ENCODE results near the gene ROBO4.

Gene ROBO4

GRCh38 chr11:124892146-124892545 lies 5.5 kb downstream of the ROBO4 start:
- H3K9ac ChIP-seq (ENCODE audit: low read length) = no peak overlapping the region
- no peak overlapping the region for H3K4me2 ChIP-seq (ENCODE audit: low read depth, low read length)
- H3F3A ChIP-seq (ENCODE audit: insufficient read depth, low read length) = no peaks in the 10 kb centered on the region
- H4K20me1 ChIP-seq (ENCODE audit: insufficient read depth, low read length) = no peaks in the 10 kb centered on the region
- no peaks in the 10 kb centered on the region for H3K9me2 ChIP-seq (replicated peaks; ENCODE audit: insufficient read depth, low read length)
- no peak overlapping the region for H3K4me3 ChIP-seq (ENCODE audit: low read length)
- H3K79me2 ChIP-seq (ENCODE audit: low read length) = no peaks in the 10 kb centered on the region
- H2AFZ ChIP-seq (ENCODE audit: low read length) = no peak overlapping the region
- TF ChIP-seq EZH2 (optimal IDR thresholded peaks at IDR 0.05; ENCODE audit: low read depth, low read length) (no peak), CTCF (IDR thresholded peaks at IDR 0.05; ENCODE audit: low read length) (no peak), EZH2phosphoT487 (IDR thresholded peaks at IDR 0.05; ENCODE audit: low read length) (no peak)
- no peaks in the 10 kb centered on the region for H3K27me3 ChIP-seq (replicated peaks; ENCODE audit: insufficient read depth, low read length)
- no peaks in the 10 kb centered on the region for H3K9me3 ChIP-seq (replicated peaks; ENCODE audit: insufficient read depth, low read length)
- no peaks in the 10 kb centered on the region for H3K4me1 ChIP-seq (ENCODE audit: low read length)
- DNase-seq = no peak
- H3K27ac ChIP-seq (ENCODE audit: low read length) = no peak overlapping the region
- no peaks in the 10 kb centered on the region for H3K36me3 ChIP-seq (replicated peaks; ENCODE audit: insufficient read depth, low read length)

- Histone ChIP-seq H3K4me3 (ENCODE audit: low read length) (no peak overlapping the region), H3K9ac (ENCODE audit: low read length) (no peak overlapping the region)
Measured at GRCh38 chr11:124891373-124891861, 6.2 kb downstream of the ROBO4 start.

DNA sequence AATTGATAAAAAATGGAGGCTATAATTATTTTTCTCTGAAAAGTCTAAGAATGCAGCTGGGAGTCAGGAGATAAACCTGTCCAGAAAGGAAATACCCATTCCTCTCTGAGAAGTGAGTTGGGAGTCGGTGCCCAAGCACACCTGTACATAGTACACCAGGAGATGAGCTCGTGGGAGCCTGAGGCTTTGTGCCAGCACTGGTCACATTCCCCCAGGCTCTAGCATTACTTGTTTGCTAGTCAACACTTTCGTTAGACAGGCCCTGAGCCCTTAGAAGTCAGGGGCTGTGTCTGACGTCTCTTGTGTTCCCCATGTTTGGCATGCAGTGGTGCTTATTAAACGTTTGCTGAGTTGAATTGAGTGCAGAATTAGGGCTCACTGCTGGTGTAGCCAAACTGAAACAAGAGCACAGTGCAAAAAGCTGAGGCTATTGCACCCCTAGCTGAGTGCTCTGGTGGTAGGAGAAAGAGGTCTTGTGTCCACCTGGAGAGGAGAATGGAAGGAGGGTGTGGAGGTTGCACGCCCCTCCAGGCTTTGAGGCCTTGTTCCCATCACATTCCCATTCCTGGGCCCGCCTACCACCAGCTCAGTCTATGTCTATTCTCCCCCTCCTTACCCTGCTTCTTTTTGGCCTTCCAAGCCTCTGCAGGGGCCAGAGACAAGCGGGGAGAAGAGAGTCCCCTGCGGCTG lies 6.8 kb downstream of the ROBO4 start:
- TF ChIP-seq CTCF (IDR thresholded peaks at IDR 0.05; ENCODE audit: low read length) (no peak), EZH2 (optimal IDR thresholded peaks at IDR 0.05; ENCODE audit: low read depth, low read length) (no peak), EZH2phosphoT487 (IDR thresholded peaks at IDR 0.05; ENCODE audit: low read length) (no peak)
- Histone ChIP-seq H3K36me3 (replicated peaks; ENCODE audit: insufficient read depth, low read length) (no peaks in the 10 kb centered on the region), H3F3A (ENCODE audit: insufficient read depth, low read length) (no peaks in the 10 kb centered on the region), H3K9me3 (replicated peaks; ENCODE audit: insufficient read depth, low read length) (no peaks in the 10 kb centered on the region), H2AFZ (ENCODE audit: low read length) (no peak overlapping the region), H3K27ac (ENCODE audit: low read length) (no peak overlapping the region), H4K20me1 (ENCODE audit: insufficient read depth, low read length) (no peaks in the 10 kb centered on the region), H3K4me3 (ENCODE audit: low read length) (no peak overlapping the region), H3K4me1 (ENCODE audit: low read length) (no peaks in the 10 kb centered on the region), H3K9me2 (replicated peaks; ENCODE audit: insufficient read depth, low read length) (no peaks in the 10 kb centered on the region), H3K79me2 (ENCODE audit: low read length) (no peaks in the 10 kb centered on the region), H3K4me2 (ENCODE audit: low read depth, low read length) (no peak overlapping the region), H3K27me3 (replicated peaks; ENCODE audit: insufficient read depth, low read length) (no peaks in the 10 kb centered on the region), H3K9ac (ENCODE audit: low read length) (no peak overlapping the region)
- DNase-seq = no peak

More at GRCh38 chr11:124891373-124891861, 6.2 kb downstream of the ROBO4 start:
- no peaks in the 10 kb centered on the region for H3K9me2 ChIP-seq (replicated peaks; ENCODE audit: insufficient read depth, low read length)
- H3K4me1 ChIP-seq (ENCODE audit: low read length) = no peaks in the 10 kb centered on the region
- H3F3A ChIP-seq (ENCODE audit: insufficient read depth, low read length) = no peaks in the 10 kb centered on the region
- H3K9me3 ChIP-seq (replicated peaks; ENCODE audit: insufficient read depth, low read length) = no peaks in the 10 kb centered on the region
- no peak overlapping the region for H3K27ac ChIP-seq (ENCODE audit: low read length)
- H3K79me2 ChIP-seq (ENCODE audit: low read length) = no peaks in the 10 kb centered on the region
- no peak for DNase-seq
- H4K20me1 ChIP-seq (ENCODE audit: insufficient read depth, low read length) = no peaks in the 10 kb centered on the region
- no peak for TF ChIP-seq CTCF (IDR thresholded peaks at IDR 0.05; ENCODE audit: low read length)
- no peak for TF ChIP-seq EZH2phosphoT487 (IDR thresholded peaks at IDR 0.05; ENCODE audit: low read length)
- no peak for TF ChIP-seq EZH2 (optimal IDR thresholded peaks at IDR 0.05; ENCODE audit: low read depth, low read length)
- no peaks in the 10 kb centered on the region for H3K36me3 ChIP-seq (replicated peaks; ENCODE audit: insufficient read depth, low read length)
- H3K27me3 ChIP-seq (replicated peaks; ENCODE audit: insufficient read depth, low read length) = no peaks in the 10 kb centered on the region
- no peak overlapping the region for H3K4me2 ChIP-seq (ENCODE audit: low read depth, low read length)
- H2AFZ ChIP-seq (ENCODE audit: low read length) = no peak overlapping the region
